Testis (tissue), 3 donors: ENCODE measurements around the gene MAP2K5. TPM values are rescaled to one million over a fixed set of nuclear protein-coding genes. Genes with fewer than 3 reads are reported as not detected.

ENCODE experiments used
- DNase-seq: peaks from one replicate; pipeline ENCODE4 v3.0.0-alpha.2; 2019
- H3K27ac ChIP-seq, 2 donors: fragments of 200-600 bp; sonication (generic); one replicate each; pipeline ENCODE4 v1.5.1; 2019
- H3K27me3 ChIP-seq: fragments of 200-600 bp; sonication (generic); one replicate; pipeline ENCODE4 v1.5.1; 2019
- H3K36me3 ChIP-seq: fragments of 200-600 bp; sonication (generic); one replicate; pipeline ENCODE4 v1.5.1; 2017; ENCODE audit warnings: low read depth; ENCODE audit errors: missing control alignments
- H3K4me1 ChIP-seq: fragments of 200-600 bp; sonication (generic); one replicate; pipeline ENCODE4 v1.5.1; 2019
- H3K4me3 ChIP-seq, 2 donors: fragments of 200-600 bp; sonication (generic); one replicate each; pipeline ENCODE4 v1.5.1; 2017 to 2019
- H3K9me3 ChIP-seq: fragments of 200-600 bp; sonication (generic); one replicate; pipeline ENCODE4 v1.5.1; 2017
- POLR2A ChIP-seq: fragments of 450-650 bp; IDR thresholded peaks from one replicate; pipeline ENCODE4 v1.6.1; 2017; ENCODE audit warnings: antibody characterized with exemption, mild to moderate bottlenecking, moderate library complexity
- WGBS, 2 donors: methylation state at CpG; one replicate each; pipeline ENCODE4 v1.1.5; 2018; 5-methylcytosine and 5-hydroxymethylcytosine counted together
- intact Hi-C: fragments of 100-400 bp; cut with DNase I; formaldehyde crosslinking; loops from one replicate; pipeline ENCODE4 v1.15.1; 2023; ENCODE audit warnings: low total_unique reads
- polyA plus RNA-seq: library from polyadenylated mRNA; stranded (reverse); fragments of 350-450 nt; fragmentation: Illumina TruSeq; extraction: RNeasy Lipid Tissue Mini Kit (QIAGEN cat#74804); gene quantifications from one replicate; pipeline ENCODE4 v1.2.3, GENCODE V29; 2014; ENCODE audit warnings: low read depth, low replicate concordance; ENCODE audit not compliant: insufficient read depth
- total RNA-seq, 2 donors: library from RNA; depleted of rRNA; stranded (reverse); fragments of >200 nt; gene quantifications; one replicate each; pipeline ENCODE4 v1.2.3, GENCODE V29; 2016
- TF ChIP-seq, protein P1 (sequence below), 3 experiments: fragments of 450-650 bp in 2 of 3; fragments of 200-600 bp in 1 of 3; sonication (generic) in 1 of 3; IDR thresholded peaks; one replicate each; pipeline ENCODE4 v1.5.1; 2016 to 2019; ENCODE audit warnings: antibody characterized with exemption in 3 of 3, mild to moderate bottlenecking in 2 of 3, moderate library complexity in 1 of 3

MAP2K5 gene
- total and polyA plus RNA-seq, 3 donors from 2014 or later: 28.0 to 34.3 (median 31.2) TPM

DNA sequence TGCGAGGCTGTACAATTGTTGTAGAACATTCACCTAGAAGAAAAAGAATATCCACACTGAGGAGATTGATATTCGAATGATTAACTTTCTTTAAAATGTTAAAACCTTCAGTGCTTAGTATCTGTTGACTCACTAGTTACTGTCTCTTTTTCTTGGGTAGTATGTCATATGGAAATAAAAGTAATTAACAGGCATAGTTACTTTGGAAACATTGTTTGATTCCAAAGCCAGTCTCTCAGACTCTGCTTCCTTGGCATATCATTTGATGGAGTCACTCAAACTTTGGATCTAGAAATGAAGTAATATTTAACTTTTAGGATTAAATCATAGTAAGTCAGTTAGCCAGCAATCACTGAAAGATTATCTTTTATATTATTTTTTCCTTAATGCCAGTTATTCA lies 63.4 kb downstream of the MAP2K5 start:
- intact Hi-C loops: no loop called here
- Histone ChIP-seq H3K9me3 (no peaks in the 10 kb centered on the region), H3K27ac (no peak overlapping the region), H3K36me3 (no peaks in the 10 kb centered on the region), H3K27me3 (no peaks in the 10 kb centered on the region), H3K4me3 (no peak overlapping the region), H3K4me1 (no peaks in the 10 kb centered on the region)
- 90 to 95% methylated on average over 2 of the region's 2 CpGs for WGBS, 2 donors
- DNase-seq: no peak
- TF ChIP-seq POLR2A: no peak
- TF ChIP-seq, protein P1, sequence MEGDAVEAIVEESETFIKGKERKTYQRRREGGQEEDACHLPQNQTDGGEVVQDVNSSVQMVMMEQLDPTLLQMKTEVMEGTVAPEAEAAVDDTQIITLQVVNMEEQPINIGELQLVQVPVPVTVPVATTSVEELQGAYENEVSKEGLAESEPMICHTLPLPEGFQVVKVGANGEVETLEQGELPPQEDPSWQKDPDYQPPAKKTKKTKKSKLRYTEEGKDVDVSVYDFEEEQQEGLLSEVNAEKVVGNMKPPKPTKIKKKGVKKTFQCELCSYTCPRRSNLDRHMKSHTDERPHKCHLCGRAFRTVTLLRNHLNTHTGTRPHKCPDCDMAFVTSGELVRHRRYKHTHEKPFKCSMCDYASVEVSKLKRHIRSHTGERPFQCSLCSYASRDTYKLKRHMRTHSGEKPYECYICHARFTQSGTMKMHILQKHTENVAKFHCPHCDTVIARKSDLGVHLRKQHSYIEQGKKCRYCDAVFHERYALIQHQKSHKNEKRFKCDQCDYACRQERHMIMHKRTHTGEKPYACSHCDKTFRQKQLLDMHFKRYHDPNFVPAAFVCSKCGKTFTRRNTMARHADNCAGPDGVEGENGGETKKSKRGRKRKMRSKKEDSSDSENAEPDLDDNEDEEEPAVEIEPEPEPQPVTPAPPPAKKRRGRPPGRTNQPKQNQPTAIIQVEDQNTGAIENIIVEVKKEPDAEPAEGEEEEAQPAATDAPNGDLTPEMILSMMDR (IDR thresholded peaks at IDR 0.05): no peak

DNA sequence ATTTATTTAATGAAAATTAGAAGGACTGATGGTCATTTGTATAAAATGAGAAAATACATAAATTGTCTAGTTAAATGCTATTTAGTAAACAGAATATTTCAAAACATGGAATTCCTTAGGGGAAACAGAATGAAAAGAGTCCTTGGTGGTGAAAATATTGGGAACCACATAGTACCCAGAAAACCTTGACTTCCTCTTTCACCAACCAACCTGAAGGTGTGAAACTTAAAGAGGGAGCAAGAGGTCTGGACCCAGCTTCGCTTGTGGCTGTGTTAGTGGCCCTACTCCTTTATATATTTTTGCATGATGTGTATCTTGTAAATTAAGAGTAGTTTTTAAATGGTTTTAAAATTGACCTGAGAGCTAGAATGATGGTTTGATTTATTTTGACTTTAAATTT lies 64.2 kb downstream of the MAP2K5 start:
- Histone ChIP-seq H3K9me3 (no peaks in the 10 kb centered on the region), H3K4me3 (no peak overlapping the region), H3K36me3 (no peaks in the 10 kb centered on the region), H3K4me1 (no peaks in the 10 kb centered on the region), H3K27ac (no peak overlapping the region), H3K27me3 (no peaks in the 10 kb centered on the region)
- intact Hi-C loops: no loop called here
- no peak for DNase-seq
- no peak for TF ChIP-seq POLR2A
- TF ChIP-seq, protein P1 (IDR thresholded peaks at IDR 0.05): no peak
- 81 to 100% methylated on average over 1 of the region's 1 CpG for WGBS, 2 donors

DNA sequence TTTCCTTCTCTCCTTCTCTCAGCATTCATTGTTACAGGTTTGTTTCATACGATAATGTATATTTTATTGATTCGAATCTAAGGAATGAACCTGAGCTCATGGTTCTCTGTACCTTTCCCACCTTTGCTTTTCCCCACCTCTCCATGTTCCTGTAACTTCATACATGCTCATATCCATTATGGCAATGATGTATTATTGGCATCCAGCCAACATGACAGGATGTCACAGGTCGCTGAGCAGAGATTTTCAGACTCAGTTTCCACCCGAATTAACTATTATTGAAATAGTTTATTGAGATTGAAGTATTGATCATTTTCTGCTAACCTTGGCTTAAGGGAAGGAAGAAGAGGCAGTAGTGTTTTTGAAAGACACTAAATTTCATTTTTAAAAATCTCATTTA lies 64.8 kb downstream of the MAP2K5 start:
- no peak for DNase-seq
- 93 to 95% methylated on average over 4 of the region's 4 CpGs for WGBS, 2 donors
- TF ChIP-seq, protein P1 (IDR thresholded peaks at IDR 0.05): no peak
- TF ChIP-seq POLR2A: no peak
- H3K27ac ChIP-seq: no peak overlapping the region
- no peak overlapping the region for H3K4me3 ChIP-seq
- H3K36me3 ChIP-seq: no peaks in the 10 kb centered on the region
- H3K27me3 ChIP-seq: no peaks in the 10 kb centered on the region
- H3K4me1 ChIP-seq: no peaks in the 10 kb centered on the region
- intact Hi-C loops: no loop called here
- no peaks in the 10 kb centered on the region for H3K9me3 ChIP-seq

DNA sequence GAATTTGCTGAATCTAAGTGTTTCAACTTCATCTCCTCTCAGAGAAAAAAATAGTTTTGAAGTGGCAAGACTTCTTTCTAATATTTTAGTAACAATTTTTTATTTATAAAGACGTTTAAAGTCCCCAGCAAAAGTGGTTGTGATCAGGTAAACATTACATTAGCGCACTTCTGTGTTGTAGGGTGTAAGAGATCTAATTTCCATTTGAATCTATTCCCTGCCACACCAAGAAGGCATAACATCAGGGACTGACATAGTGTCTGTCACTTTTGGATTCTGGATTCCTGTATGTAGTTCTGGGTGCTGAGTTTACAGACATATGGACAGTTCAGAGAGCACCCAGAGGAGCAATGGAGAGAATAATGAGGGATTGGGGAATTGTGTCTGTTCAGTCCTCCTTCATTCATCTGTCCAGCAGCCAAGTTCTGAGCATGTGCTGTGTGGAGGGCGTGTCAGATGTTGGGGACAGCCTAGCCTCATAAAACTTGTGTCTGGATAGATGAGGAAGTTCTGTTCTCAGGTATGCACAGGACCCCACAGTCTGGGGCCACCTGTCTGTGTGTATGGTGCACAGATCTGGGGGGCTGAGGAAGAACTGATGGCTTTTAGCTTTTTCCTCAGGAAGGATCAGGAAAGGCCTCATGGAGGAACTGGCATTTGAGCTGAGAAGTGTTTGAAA lies 65.6 kb downstream of the MAP2K5 start:
- no peaks in the 10 kb centered on the region for H3K4me1 ChIP-seq
- TF ChIP-seq, protein P1 (IDR thresholded peaks at IDR 0.05): no peak
- TF ChIP-seq POLR2A: no peak
- H3K27ac ChIP-seq: no peak overlapping the region
- no peaks in the 10 kb centered on the region for H3K27me3 ChIP-seq
- no peak overlapping the region for H3K4me3 ChIP-seq
- H3K9me3 ChIP-seq: no peaks in the 10 kb centered on the region
- no peak for DNase-seq
- intact Hi-C loops: no loop called here
- WGBS, 2 donors: 95% methylated on average over 2 to 3 of the region's 3 CpGs
- no peaks in the 10 kb centered on the region for H3K36me3 ChIP-seq

DNA sequence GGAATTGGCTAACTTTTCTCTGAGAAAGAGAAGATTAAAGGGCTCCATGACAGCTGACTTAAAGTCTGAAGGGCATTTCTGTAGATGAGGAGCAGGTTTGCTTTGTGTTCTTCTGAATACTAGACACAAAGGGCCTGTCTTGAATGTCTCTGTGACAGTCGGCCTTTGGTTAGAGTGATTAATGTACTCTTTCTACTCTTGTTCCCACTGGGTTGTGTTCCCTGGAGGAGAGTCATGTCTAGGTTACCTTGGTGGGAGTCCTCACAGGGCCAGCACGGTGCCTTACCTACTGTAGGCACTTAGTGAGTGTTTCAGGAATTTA lies 66.1 kb downstream of the MAP2K5 start:
- no peaks in the 10 kb centered on the region for H3K27me3 ChIP-seq
- 89 to 95% methylated on average over 2 of the region's 2 CpGs for WGBS, 2 donors
- H3K36me3 ChIP-seq: no peaks in the 10 kb centered on the region
- H3K27ac ChIP-seq: no peak overlapping the region
- intact Hi-C loops: no loop called here
- H3K4me1 ChIP-seq: no peaks in the 10 kb centered on the region
- no peak for TF ChIP-seq POLR2A
- TF ChIP-seq, protein P1 (IDR thresholded peaks at IDR 0.05): no peak
- no peak for DNase-seq
- no peaks in the 10 kb centered on the region for H3K9me3 ChIP-seq
- H3K4me3 ChIP-seq: no peak overlapping the region
